RWPE1 (cell line): Measurements from ENCODE around the gene GSTA1.
"Not testable (repeated sequence)": the region's sequence is repeated elsewhere in the genome, so short reads cannot be mapped to it uniquely, and the experiment has no call there.

Experiments
- CTCF ChIA-PET: fragments of 350-600 bp; sonication (Branson Sonifier 250); formaldehyde crosslinking; extraction: SDS; loops from one replicate; lab custom pipeline; 2021; lab: Yijun Ruan, JAX
- POLR2A ChIA-PET: fragments of 400-600 bp; formaldehyde crosslinking; extraction: SDS; loops from one replicate; lab custom pipeline; 2020; ENCODE audit warnings: antibody characterized with exemption; ENCODE audit not compliant: low non-redundant PET; lab: Yijun Ruan, JAX
- DNase-seq: peaks from one replicate; pipeline ENCODE4 v3.0.0; 2012; ENCODE audit warnings: low spot score
- H3K27ac ChIP-seq: fragments of 450-650 bp; 2 replicates; pipeline ENCODE4 v1.5.1; 2017
- TF ChIP-seq, protein P1 (sequence below): fragments of 450-650 bp; conservative IDR thresholded peaks from 2 replicates; pipeline ENCODE4 v1.5.1; 2017; ENCODE audit warnings: low read depth, mild to moderate bottlenecking

GSTA1 gene

DNA sequence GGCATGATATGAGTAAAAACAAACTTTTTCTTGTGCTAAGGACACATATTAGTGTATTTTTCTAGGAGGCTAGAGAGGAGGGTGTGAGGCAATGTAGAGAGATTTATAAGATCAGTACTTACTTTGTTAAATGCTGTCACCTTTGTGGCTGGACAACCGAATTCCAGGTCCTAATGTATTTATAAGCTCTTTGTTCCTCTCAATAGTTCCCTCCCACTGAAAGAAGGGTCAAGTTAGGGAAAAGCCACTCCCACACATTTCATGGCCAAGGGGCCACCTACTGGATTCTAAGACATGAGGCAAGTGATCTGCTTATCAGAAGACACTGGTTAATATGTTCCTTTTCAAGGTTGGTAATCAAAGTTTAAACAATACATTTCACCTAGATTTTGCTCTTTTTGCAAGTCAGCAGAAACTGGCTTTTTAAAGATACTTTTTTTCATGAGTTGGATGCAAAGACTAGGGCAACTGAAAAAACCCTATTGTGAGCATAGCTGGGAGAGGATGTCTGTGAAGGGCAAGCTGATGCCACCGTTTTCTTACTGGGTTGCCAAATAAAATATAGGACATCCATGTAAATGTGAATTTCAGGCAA lies 40.2 kb downstream of the GSTA1 start, which contains the start of gene GSTA2:
Gene GSTA2 (minus strand): TSS at position 154 of the 595 bp plus-strand sequence. CDS start 5,528 bp downstream, outside the sequence.
- POLR2A ChIA-PET, DNase-seq, CTCF ChIA-PET, H3K27ac ChIP-seq: not testable (repeated sequence)

DNA sequence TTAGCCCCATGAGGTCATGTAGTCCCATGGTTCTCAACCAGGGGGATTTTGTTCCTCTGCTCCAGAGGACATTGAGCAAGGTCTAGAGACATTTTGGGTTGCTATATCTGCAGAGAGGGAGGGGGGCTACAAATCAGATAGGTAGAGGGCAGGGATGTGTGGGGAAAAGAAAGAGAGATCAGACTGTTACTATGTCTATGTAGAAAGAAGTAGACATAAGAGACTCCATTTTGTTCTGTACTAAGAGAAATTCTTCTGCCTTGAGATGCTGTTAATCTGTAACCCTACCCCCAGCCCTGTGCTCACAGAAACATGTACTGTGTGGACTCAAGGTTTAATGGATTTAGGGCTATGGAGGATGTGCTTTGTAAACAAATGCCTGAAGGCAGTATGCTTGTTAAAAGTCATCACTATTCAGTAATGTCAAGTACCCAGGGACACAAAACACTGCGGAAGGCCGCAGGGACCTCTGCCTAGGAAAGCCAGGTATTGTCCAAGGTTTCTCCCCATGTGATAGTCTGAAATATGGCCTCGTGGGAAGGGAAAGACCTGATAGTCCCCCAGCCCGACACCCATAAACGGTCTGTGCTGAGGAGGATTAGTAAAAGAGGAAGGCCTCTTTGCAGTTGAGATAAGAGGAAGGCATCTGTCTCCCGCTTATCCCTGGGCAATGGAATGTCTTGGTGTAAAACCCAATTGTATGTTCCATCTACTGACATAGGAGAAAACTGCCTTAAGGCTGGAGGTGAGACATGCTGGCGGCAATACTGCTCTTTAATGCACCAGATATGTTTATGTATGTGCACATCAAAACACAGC lies 41.7 kb downstream of the GSTA1 start:
- H3K27ac ChIP-seq, DNase-seq, POLR2A ChIA-PET, CTCF ChIA-PET: not testable (repeated sequence)

DNA sequence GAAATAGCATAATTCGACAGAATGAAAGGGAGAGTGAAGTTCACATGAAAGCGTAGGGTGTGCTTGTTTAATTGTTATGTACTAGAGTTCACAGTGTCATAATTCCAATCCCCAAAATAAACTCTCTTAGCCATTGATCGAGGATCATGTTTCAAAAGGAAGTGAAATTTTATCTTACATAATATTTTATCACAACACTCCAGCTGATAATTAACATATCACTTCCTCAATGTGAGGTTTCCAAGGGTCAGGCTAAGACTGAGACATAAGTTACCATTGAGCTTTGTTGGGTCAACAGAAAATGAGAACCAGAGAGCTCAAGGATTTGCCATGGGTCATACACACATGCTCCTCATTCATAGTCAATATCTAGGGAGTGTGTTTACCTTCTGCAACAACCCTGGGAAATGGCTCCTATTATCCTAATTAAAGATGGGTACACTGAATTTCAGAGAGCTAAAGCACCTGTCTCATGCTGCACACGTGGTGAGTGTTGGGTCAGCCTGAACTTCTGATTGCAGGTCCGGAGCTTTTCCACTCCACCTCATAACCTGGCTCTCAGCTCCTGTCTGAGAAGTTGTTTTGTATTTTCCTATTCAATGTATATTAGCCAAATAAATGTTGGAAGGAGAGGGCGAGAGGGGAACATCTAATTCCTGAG lies 43.4 kb downstream of the GSTA1 start:
- CTCF ChIA-PET = no interaction called here
- no peak for DNase-seq
- H3K27ac ChIP-seq = no peak overlapping the region
- POLR2A ChIA-PET = no interaction called here
- TF ChIP-seq, protein P1, sequence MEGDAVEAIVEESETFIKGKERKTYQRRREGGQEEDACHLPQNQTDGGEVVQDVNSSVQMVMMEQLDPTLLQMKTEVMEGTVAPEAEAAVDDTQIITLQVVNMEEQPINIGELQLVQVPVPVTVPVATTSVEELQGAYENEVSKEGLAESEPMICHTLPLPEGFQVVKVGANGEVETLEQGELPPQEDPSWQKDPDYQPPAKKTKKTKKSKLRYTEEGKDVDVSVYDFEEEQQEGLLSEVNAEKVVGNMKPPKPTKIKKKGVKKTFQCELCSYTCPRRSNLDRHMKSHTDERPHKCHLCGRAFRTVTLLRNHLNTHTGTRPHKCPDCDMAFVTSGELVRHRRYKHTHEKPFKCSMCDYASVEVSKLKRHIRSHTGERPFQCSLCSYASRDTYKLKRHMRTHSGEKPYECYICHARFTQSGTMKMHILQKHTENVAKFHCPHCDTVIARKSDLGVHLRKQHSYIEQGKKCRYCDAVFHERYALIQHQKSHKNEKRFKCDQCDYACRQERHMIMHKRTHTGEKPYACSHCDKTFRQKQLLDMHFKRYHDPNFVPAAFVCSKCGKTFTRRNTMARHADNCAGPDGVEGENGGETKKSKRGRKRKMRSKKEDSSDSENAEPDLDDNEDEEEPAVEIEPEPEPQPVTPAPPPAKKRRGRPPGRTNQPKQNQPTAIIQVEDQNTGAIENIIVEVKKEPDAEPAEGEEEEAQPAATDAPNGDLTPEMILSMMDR = no peak

DNA sequence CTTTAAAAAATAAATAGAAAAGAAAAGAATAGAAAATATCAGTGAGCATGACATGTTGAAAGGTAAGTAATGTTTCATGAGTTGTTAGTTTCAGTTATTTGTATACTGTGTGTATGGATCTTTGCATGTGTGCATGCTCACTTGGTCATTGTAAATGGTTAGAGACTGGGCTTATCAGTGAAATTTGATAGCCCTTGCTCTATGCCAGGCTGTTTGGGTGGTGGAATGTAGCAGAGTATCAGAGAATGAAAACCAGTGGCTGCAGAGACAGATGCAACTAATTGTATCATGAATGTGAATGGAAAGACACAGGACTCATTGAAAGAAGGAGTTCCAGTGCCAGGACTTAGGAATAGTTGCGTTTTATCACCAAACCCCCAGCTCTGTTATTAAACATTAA lies 44.5 kb downstream of the GSTA1 start:
- no peak overlapping the region for H3K27ac ChIP-seq
- TF ChIP-seq, protein P1 = no peak
- no peak for DNase-seq
- ChIA-PET CTCF (no interaction called here), POLR2A (no interaction called here)

DNA sequence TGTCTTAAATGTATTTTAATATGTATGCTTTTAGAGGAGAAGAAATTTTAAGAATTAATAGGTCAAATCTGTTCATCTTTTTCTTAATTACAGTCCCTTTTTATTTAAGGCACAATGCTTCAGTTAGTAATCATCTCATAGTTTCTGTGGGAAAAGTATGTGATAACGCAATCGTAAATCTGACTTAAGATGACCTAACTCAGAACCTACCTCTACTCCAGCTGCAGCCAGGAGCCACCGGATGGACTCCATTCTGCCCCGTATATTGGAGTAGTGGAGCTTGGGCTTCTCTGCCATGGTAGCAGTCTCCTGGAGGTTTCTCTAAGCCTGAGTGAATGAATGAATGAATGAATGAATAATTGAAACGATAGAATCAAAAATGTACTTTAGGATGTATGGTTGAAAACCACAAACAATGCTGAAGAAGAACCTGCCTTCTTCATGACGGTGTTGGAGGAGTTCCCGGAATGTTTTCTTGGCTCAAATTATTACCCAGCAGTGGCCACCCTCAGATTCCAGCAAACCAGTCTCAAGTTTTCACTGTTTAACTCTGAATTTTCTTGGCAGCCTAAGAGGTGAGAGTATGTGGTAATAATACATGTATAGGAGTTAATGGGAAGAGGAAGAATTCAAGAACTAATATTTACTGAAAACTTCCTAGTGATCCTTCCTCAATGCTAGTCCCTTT lies 45.8 kb downstream of the GSTA1 start:
- CTCF ChIA-PET = not testable (repeated sequence)

DNA sequence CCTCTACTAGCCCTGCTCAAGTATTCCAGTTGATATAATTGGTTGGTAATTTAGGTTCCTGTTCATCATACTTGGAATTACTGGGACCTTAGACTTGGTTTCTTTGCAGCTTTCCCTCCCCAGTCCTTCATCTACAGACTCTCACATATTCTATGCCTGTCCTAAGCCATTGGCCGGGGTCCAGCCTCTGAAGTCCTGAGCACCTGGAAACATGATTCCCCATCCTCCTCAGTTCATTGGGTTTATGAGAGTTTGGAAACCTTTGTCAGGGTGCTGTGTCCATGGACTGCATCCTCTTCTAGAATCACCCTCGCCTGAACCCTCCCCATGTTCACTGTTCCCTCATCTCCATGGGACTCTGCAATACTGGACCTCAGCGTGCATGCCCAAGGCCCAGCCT lies 49.2 kb downstream of the GSTA1 start:
- TF ChIP-seq, protein P1 = no peak
- H3K27ac ChIP-seq = no peak overlapping the region
- DNase-seq = no peak
- POLR2A ChIA-PET = no interaction called here
- CTCF ChIA-PET = interaction anchor here (0.6 kb wide), 1 partner anchor 83 kb away, joined by 5 read pairs; no protein-coding TSS in a partner anchor

More for the DNA sequence above, 45.8 kb downstream of the GSTA1 start:
- H3K27ac ChIP-seq, DNase-seq, POLR2A ChIA-PET: not testable (repeated sequence)

DNA sequence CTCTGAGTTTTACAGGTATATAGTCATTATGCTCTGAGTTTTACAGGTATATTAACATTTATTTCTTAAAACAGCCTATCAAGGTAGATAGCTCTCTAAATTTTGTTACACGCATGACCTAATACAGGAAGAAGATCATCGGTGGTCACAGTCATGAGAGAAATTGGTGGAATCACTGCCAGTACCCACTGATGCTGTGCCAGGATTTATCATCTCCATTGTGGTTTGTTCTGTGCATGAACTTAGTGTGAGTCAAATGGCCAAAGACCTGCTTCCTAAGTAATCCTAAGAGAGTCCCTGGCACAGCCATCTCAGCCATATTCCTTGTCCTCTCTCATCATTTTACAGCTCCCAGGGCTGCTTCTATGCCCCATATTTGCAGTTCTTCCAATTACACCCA lies 50.5 kb downstream of the GSTA1 start:
- H3K27ac ChIP-seq, POLR2A ChIA-PET, DNase-seq, CTCF ChIA-PET: not testable (repeated sequence)

DNA sequence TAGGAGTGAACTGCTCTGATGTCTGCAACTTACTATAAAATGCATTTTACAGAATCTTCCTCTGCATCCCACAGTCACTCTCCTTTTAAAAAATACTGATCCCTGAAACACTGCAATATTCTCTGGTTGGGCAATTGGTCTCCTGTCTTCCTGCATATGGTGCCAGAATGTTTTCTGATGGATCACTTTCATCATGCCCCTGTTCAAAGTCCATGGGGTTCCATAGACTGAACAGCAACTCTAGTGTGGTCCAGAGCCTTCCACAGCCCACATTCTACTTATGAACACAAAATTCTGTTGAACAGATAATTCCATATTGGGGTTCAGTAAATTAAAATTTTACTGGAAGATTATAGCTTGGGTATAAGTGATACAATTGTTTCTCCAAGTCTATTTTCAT lies 51.3 kb downstream of the GSTA1 start:
- DNase-seq = no peak
- TF ChIP-seq, protein P1 = no peak
- POLR2A ChIA-PET = no interaction called here

More for the DNA sequence above, 51.3 kb downstream of the GSTA1 start:
- no peak overlapping the region for H3K27ac ChIP-seq
- CTCF ChIA-PET = interaction anchor here (0.6 to 1.1 kb wide), 2 partner anchors 33 to 950 kb away, joined by 4 read pairs; no protein-coding TSS in a partner anchor
